Keratinocyte (primary cell): Measurements from ENCODE around the gene RFXANK.

ENCODE experiments used
- CTCF ChIP-seq, 3 experiments: IDR thresholded peaks in 1 of 3; conservative IDR thresholded peaks in 1 of 3; optimal IDR thresholded peaks in 1 of 3; 2 replicates in 2 of 3; 3 replicates in 1 of 3; pipeline versions ENCODE3 to v1.5.1; 2011; ENCODE audit warnings: low read length in 3 of 3, mild to moderate bottlenecking in 3 of 3, moderate library complexity in 2 of 3, control low read depth in 1 of 3, inconsistent platforms in 1 of 3; ENCODE audit not compliant: insufficient read depth in 2 of 3; ENCODE audit errors: extremely low read depth in 1 of 3
- EZH2 ChIP-seq: IDR thresholded peaks from one replicate; pipeline ENCODE4 v1.6.1; 2012; ENCODE audit warnings: inconsistent platforms, mild to moderate bottlenecking, low read length, moderate library complexity

DNA sequence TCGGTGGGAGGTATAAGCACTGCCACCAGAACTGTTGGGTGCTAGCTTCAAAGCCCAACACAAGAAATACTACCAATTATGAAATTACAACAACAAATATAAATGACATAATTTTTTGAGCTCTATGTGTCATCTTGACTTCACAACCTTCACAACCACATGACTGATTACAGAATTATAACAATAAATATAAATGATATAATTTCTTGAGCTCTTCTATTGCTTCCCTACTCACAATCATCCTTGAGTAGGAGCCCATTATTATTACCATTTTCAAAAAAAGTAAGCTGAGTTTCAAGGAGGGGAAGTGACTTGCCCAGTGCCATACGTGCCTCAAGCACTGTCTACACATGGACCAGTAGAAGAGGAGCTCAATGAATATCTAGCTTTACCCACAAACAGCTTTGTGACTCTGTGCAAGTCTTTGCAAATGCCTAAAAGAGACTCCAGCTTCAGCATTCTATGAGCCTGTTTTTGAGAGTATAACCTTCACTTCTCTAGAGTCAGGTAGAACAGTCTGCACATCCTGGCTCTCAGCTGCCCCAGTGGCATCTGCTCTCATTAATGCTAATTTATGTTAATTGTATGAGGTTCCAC is 42.3 kb downstream of the RFXANK start:
- no peak for TF ChIP-seq CTCF (optimal IDR thresholded peaks at IDR 0.05 in 1 of 3, IDR thresholded peaks at IDR 0.05 in 1 of 3, conservative IDR thresholded peaks at IDR 0.05 in 1 of 3; ENCODE audit: extremely low read depth in 1 of 3, insufficient read depth in 2 of 3, low read length in 3 of 3)
- no peak for TF ChIP-seq EZH2
